ENCODE results near the gene ANO4.

GRCh38 chr12:101042211-101042610, 247.6 kb downstream of the ANO4 start:
- TF ChIP-seq CTCF (IDR thresholded peaks at IDR 0.05) (no peak), POLR2AphosphoS5 (IDR thresholded peaks at IDR 0.05; ENCODE audit: insufficient read depth in 1 of 2, low read depth in 1 of 2) (no peak), POLR2A (IDR thresholded peaks at IDR 0.05) (no peak)
